Trophoblast cell (in vitro differentiated cells and primary cell): ENCODE data around the gene MRPL55.

ENCODE experiments used
- DNase-seq, 2 donors: peaks; one replicate each; pipeline ENCODE4 v3.0.0-alpha.2; 2016
- H2AFZ ChIP-seq: 2 replicates; pipeline ENCODE4 v1.6.1; 2013; ENCODE audit warnings: low read length, moderate library complexity, mild to moderate bottlenecking; ENCODE audit not compliant: insufficient read depth, poor library complexity
- H2AK5ac ChIP-seq: 2 replicates; pipeline ENCODE4 v1.6.1; 2013; ENCODE audit warnings: mild to moderate bottlenecking, low read length
- H2BK120ac ChIP-seq: 2 replicates; pipeline ENCODE4 v1.6.1; 2013; ENCODE audit warnings: low read length, mild to moderate bottlenecking, moderate library complexity; ENCODE audit not compliant: insufficient read depth, poor library complexity
- H2BK12ac ChIP-seq: 2 replicates; pipeline ENCODE4 v1.6.1; 2013; ENCODE audit warnings: mild to moderate bottlenecking, low read length, moderate library complexity
- H2BK5ac ChIP-seq: 2 replicates; pipeline ENCODE4 v1.6.1; 2013; ENCODE audit warnings: low read length, low read depth, moderate library complexity, mild to moderate bottlenecking; ENCODE audit not compliant: poor library complexity
- H3K14ac ChIP-seq: 2 replicates; pipeline ENCODE4 v1.6.1; 2013; ENCODE audit warnings: mild to moderate bottlenecking, low read length
- H3K18ac ChIP-seq: 2 replicates; pipeline ENCODE4 v1.6.1; 2013; ENCODE audit warnings: mild to moderate bottlenecking, low read length
- H3K23ac ChIP-seq: 2 replicates; pipeline ENCODE4 v1.6.1; 2013; ENCODE audit warnings: low read length
- H3K27ac ChIP-seq: 2 replicates; pipeline ENCODE4 v1.5.1; 2013; ENCODE audit warnings: low read depth, mild to moderate bottlenecking, inconsistent platforms, low read length, moderate library complexity
- H3K27me3 ChIP-seq: 2 replicates; pipeline ENCODE4 v1.6.1; 2013; ENCODE audit warnings: inconsistent platforms, mild to moderate bottlenecking, low read length, moderate library complexity; ENCODE audit not compliant: insufficient read depth
- H3K36me3 ChIP-seq, 2 experiments: 1 replicate in 1 of 2; 2 replicates in 1 of 2; pipeline ENCODE4 v1.6.1; 2013; ENCODE audit warnings: low read length in 2 of 2, mild to moderate bottlenecking in 2 of 2, moderate library complexity in 1 of 2; ENCODE audit not compliant: insufficient read depth in 2 of 2, control insufficient read depth in 1 of 2
- H3K4ac ChIP-seq: 2 replicates; pipeline ENCODE4 v1.6.1; 2013; ENCODE audit warnings: low read depth, mild to moderate bottlenecking, low read length, moderate library complexity
- H3K4me1 ChIP-seq, 2 experiments: 1 replicate in 1 of 2; 2 replicates in 1 of 2; pipeline ENCODE4 v1.6.1; 2013; ENCODE audit warnings: low read length in 2 of 2, mild to moderate bottlenecking in 2 of 2, moderate library complexity in 1 of 2; ENCODE audit not compliant: insufficient read depth in 2 of 2, control insufficient read depth in 1 of 2
- H3K4me2 ChIP-seq: 2 replicates; pipeline ENCODE4 v1.6.1; 2013; ENCODE audit warnings: inconsistent platforms, mild to moderate bottlenecking, low read length, moderate library complexity
- H3K4me3 ChIP-seq: 2 replicates; pipeline ENCODE4 v1.5.1; 2013; ENCODE audit warnings: mild to moderate bottlenecking, low read depth, low read length, inconsistent platforms
- H3K79me1 ChIP-seq: one replicate; pipeline ENCODE4 v1.6.1; 2013; ENCODE audit warnings: low read length
- H3K79me2 ChIP-seq: 2 replicates; pipeline ENCODE4 v1.6.1; 2013; ENCODE audit warnings: low read length, mild to moderate bottlenecking; ENCODE audit not compliant: control insufficient read depth, insufficient read depth, poor library complexity
- H3K9ac ChIP-seq: 2 replicates; pipeline ENCODE4 v1.6.1; 2013; ENCODE audit warnings: mild to moderate bottlenecking, low read length
- H3K9me3 ChIP-seq: 2 replicates; pipeline ENCODE4 v1.6.1; 2013; ENCODE audit warnings: low read depth, mild to moderate bottlenecking, control low read depth, inconsistent platforms, low read length; ENCODE audit not compliant: insufficient read depth
- H4K12ac ChIP-seq: 2 replicates; pipeline ENCODE4 v1.6.1; 2013; ENCODE audit warnings: low read depth, mild to moderate bottlenecking, low read length, moderate library complexity
- H4K8ac ChIP-seq: 2 replicates; pipeline ENCODE4 v1.6.1; 2013; ENCODE audit warnings: low read depth, mild to moderate bottlenecking, low read length, moderate library complexity
- H4K91ac ChIP-seq: one replicate; pipeline ENCODE4 v1.6.1; 2013; ENCODE audit warnings: low read depth, mild to moderate bottlenecking, low read length, moderate library complexity
- WGBS: extraction: QIAGEN DNeasy Blood & Tissue Kit; methylation state at CpG from one replicate; pipeline ENCODE4 v1.1.7; 2013; ENCODE audit warnings: missing lambda C conversion rate; ENCODE audit not compliant: insufficient read length, insufficient coverage; ENCODE audit errors: extremely low coverage; 5-methylcytosine and 5-hydroxymethylcytosine counted together

The MRPL55 gene

DNA sequence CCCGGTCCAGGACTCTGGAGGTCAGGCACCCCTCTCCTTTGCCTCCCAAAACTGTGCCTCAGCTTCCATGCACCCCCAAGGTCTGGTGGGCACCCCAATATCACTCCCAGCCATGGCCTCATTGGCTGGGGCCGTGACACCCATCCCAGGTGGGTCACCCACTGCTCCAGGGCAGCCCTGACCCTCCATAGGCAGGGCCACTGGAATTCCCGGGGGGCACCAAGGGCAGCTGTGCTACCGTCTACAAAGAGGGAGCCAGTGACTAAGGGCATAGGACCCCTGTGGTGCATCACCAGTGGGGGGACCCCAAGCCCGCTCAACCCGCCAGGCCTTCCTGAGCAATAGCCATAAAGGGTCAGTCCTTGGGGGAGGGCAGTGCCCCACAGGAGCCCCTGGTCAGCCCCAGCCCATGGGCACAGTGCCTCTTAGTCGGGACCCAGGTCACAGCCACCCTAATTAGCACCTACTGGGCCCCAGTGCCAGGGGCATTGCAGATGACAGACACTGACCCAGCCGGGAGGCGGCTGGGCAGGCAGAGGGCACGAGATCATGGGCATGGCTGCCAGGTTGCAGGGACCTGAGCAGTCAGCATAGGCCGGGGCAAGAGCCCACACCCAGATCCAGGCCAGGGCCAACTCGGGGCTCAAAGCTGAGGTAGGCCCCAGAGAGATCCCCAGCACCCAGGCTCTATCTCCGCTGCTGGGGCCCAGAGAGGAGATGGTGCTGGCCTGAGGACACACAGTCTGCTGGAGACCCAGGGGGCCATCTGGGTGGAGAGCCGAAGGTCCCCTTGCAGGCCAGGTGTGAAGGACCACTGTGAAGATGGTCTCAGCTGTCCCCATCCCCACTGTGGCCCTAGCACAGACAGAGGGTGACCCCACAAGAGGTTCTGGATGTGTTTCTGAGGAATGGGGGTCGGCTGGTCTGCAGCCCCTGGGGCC is 45.6 kb downstream of the MRPL55 start:
- Histone ChIP-seq H3K9ac (no peak overlapping the region), H2AK5ac (no peak overlapping the region), H3K9me3 (peaks cover 21% of the 10 kb centered on the region), H3K4ac (no peak overlapping the region), H3K4me2 (no peak overlapping the region), H4K91ac (no peak overlapping the region), H4K8ac (no peak overlapping the region), H3K18ac (no peak overlapping the region), H3K14ac (no peak overlapping the region), H3K23ac (no peak overlapping the region), H3K79me2 (no peaks in the 10 kb centered on the region), H3K4me3 (peak overlapping the region; percentile 9), H3K27me3 (peaks cover 10% of the 10 kb centered on the region), H3K36me3 (no peaks in the 10 kb centered on the region), H2BK5ac (no peak overlapping the region), H3K27ac (no peak overlapping the region), H3K79me1 (no peaks in the 10 kb centered on the region), H4K12ac (no peak overlapping the region), H2BK120ac (no peak overlapping the region), H2BK12ac (no peak overlapping the region), H2AFZ (no peak overlapping the region), H3K4me1 (no peaks in the 10 kb centered on the region)
- WGBS, result no CpG with 5 or more reads among the region's 15 CpGs
- no peak for DNase-seq

- H3K27ac ChIP-seq, result no peak overlapping the region
Measured at GRCh38 chr1:228062812-228063211, 46.3 kb downstream of the MRPL55 start.

DNA sequence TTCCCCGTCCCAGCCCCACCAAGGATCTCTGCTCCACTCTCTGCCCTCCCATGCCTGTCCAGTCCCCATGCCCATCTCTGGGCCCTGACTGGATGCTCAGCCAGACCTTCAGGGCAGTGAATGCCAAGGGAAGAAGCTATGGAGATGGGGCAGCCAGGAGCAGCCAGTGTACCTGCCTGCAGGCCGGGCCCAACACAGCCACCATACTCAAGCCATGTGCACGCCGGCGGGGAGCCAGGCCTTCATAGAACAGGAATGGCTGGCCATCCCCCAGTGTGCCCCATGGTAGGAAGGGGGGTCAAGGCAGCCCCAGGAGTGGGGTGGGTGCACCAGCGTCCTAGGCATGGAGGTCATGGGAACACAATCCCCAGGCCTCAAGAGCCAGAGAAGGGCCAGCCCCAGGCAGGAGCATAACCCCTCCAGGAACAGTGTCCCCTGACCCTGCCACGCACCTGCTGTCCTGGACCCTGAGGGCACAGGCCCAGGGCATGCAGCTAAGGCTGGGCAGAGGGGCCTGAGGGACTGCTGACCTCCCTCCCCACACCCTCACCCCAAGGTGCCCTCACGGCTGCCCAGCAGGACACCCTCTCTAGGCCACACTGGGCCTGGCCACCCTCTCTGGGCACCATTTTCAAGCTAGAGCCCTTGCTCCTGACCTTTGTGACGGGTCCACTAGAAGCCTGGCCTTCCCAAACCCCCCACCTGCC is 46.9 kb downstream of the MRPL55 start:
- Histone ChIP-seq H3K18ac (no peak overlapping the region), H2AK5ac (no peak overlapping the region), H3K9ac (no peak overlapping the region), H3K4me2 (no peak overlapping the region), H3K23ac (no peak overlapping the region), H3K79me2 (no peaks in the 10 kb centered on the region), H3K14ac (no peak overlapping the region), H2BK12ac (no peak overlapping the region), H3K4me3 (no peak overlapping the region), H2BK120ac (no peak overlapping the region), H3K9me3 (peaks cover 26% of the 10 kb centered on the region), H3K4ac (no peak overlapping the region), H4K12ac (no peak overlapping the region), H2BK5ac (no peak overlapping the region), H2AFZ (no peak overlapping the region), H4K8ac (no peak overlapping the region), H3K4me1 (no peaks in the 10 kb centered on the region), H3K27me3 (peaks cover 10% of the 10 kb centered on the region), H3K79me1 (no peaks in the 10 kb centered on the region), H3K36me3 (no peaks in the 10 kb centered on the region), H3K27ac (no peak overlapping the region), H4K91ac (no peak overlapping the region)
- WGBS, result no CpG with 5 or more reads among the region's 9 CpGs
- DNase-seq, result no peak

More at GRCh38 chr1:228062812-228063211, 46.3 kb downstream of the MRPL55 start:
- Histone ChIP-seq H3K18ac (no peak overlapping the region), H3K27me3 (peaks cover 10% of the 10 kb centered on the region), H3K4me2 (no peak overlapping the region), H3K79me2 (no peaks in the 10 kb centered on the region), H3K23ac (no peak overlapping the region), H2BK120ac (no peak overlapping the region), H3K4ac (no peak overlapping the region), H4K91ac (no peak overlapping the region), H2BK12ac (no peak overlapping the region), H3K9me3 (peaks cover 26% of the 10 kb centered on the region), H4K8ac (no peak overlapping the region), H3K14ac (no peak overlapping the region), H2AFZ (no peak overlapping the region), H3K9ac (no peak overlapping the region), H3K79me1 (no peaks in the 10 kb centered on the region), H3K4me1 (no peaks in the 10 kb centered on the region), H3K36me3 (no peaks in the 10 kb centered on the region), H4K12ac (no peak overlapping the region), H2BK5ac (no peak overlapping the region), H3K4me3 (no peak overlapping the region), H2AK5ac (no peak overlapping the region)
- no peak for DNase-seq
- no CpG with 5 or more reads among the region's 4 CpGs for WGBS

DNA sequence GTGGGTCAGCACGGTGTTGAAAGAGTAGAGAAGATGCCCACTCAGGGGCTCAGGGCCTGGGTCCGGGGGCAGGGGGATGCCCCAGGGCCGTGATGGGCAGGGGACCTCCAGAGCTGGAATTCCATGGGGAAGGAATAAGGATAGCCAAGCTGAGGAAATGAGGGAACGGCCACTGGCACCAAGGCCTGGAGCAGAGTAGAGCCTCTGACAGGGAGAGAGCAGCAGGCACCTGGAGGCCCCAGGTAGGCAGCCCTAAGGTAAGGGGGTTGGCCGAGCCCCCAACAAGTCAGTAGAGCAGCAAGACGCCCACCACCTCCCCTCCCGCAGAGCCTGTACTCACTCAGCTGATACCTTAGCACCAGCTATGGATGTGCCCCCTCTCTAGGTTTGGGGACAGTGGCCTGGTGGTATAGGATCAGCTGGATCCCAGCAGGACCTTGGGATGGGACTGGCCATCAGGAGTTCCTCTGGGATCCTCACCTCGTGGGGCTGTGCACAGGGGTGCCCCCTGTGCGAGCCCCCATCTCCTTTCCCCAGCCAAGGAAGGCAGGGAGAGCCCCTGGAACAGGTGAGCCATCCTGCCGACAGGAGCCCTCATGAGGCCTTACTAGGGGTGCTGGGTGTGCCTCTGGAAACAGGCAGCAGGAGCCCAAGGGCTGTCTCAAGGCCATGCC is 47.6 kb downstream of the MRPL55 start:
- Histone ChIP-seq H3K18ac (no peak overlapping the region), H4K8ac (no peak overlapping the region), H3K9me3 (peaks cover 26% of the 10 kb centered on the region), H3K4me2 (no peak overlapping the region), H2AK5ac (no peak overlapping the region), H2BK5ac (no peak overlapping the region), H2BK120ac (no peak overlapping the region), H3K27me3 (peaks cover 5% of the 10 kb centered on the region), H3K4me3 (no peak overlapping the region), H3K4me1 (no peaks in the 10 kb centered on the region), H2AFZ (no peak overlapping the region), H4K91ac (no peak overlapping the region), H3K4ac (no peak overlapping the region), H3K79me1 (no peaks in the 10 kb centered on the region), H3K36me3 (no peaks in the 10 kb centered on the region), H3K9ac (no peak overlapping the region), H3K27ac (no peak overlapping the region), H3K79me2 (no peaks in the 10 kb centered on the region), H3K14ac (no peak overlapping the region), H3K23ac (no peak overlapping the region), H4K12ac (no peak overlapping the region), H2BK12ac (no peak overlapping the region)
- no peak for DNase-seq
- WGBS, result no CpG with 5 or more reads among the region's 10 CpGs
